Calu3 (cell line): Measurements from ENCODE around the gene IQCM. TPM values are rescaled to one million over a fixed set of nuclear protein-coding genes. Genes with fewer than 3 reads are reported as not detected.

Experiments used
- BruUV-seq: library from RNA; stranded (reverse); fragments of 400-500 nt; replicated peaks from 2 replicates; lab custom pipeline; 2021; lab: Mats Ljungman, UMichigan
- CTCF ChIA-PET: fragments of 300-600 bp; sonication (Branson Sonifier 250); formaldehyde crosslinking; loops from one replicate; lab custom pipeline; 2022; ENCODE audit warnings: antibody characterized with exemption; lab: Charles Lee
- DNase-seq: peaks from one replicate; pipeline ENCODE4 v3.0.0; 2022
- H3K27ac Mint-ChIP-seq: one replicate; pipeline ENCODE4 v1.8.0; 2022; ENCODE audit warnings: mixed read lengths; ENCODE audit not compliant: unreplicated experiment
- H3K27me3 Mint-ChIP-seq: one replicate; pipeline ENCODE4 v1.8.0; 2022; ENCODE audit warnings: mixed read lengths; ENCODE audit not compliant: unreplicated experiment
- H3K36me3 Mint-ChIP-seq: one replicate; pipeline ENCODE4 v1.8.0; 2022; ENCODE audit warnings: mild to moderate bottlenecking, moderate library complexity, mixed read lengths; ENCODE audit not compliant: insufficient read depth, unreplicated experiment
- H3K4me1 Mint-ChIP-seq: one replicate; pipeline ENCODE4 v1.8.0; 2022; ENCODE audit warnings: mild to moderate bottlenecking, low read depth, mixed read lengths; ENCODE audit not compliant: unreplicated experiment
- H3K4me3 Mint-ChIP-seq: one replicate; pipeline ENCODE4 v1.8.0; 2022; ENCODE audit warnings: mild to moderate bottlenecking, low read depth, moderate library complexity, mixed read lengths; ENCODE audit not compliant: unreplicated experiment
- H3K9me3 Mint-ChIP-seq: one replicate; pipeline ENCODE4 v1.8.0; 2022; ENCODE audit warnings: low read depth, mixed read lengths; ENCODE audit not compliant: unreplicated experiment
- intact Hi-C: fragments of 100-400 bp; cut with micrococcal nuclease; formaldehyde crosslinking; loops from one replicate; pipeline ENCODE4 v1.10.0; 2022; ENCODE audit not compliant: unreplicated experiment
- total RNA-seq: library from RNA; stranded (reverse); gene quantifications from 2 replicates; pipeline ENCODE4 v1.2.3, GENCODE V29; 2022
- TF ChIP-seq, protein P1 (sequence below): fragments of 200-600 bp; IDR thresholded peaks from one replicate; pipeline ENCODE4 v1.8.0; 2022; ENCODE audit warnings: antibody characterized with exemption; ENCODE audit not compliant: unreplicated experiment

The IQCM gene
- total RNA-seq, 1 experiment from 2014 or later: not detected

DNA sequence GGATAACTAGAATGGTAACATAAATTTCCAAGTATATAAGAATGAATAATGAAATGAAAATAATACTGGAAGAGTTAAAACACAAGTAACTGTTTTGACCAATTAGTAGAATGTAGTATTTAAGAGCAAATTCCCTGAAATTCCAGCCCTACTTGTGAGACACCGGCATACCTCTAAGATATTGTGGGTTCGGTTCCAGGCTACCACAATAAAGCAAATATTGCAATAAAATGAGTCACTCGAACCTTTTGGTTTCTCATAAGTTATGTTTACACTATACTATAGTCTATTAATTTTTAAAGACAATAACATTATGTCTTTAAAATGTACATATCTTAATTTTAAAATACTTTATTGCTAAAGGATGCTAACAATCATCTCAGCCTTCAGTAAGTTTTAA lies 15.2 kb upstream of the IQCM start:
- Mint-ChIP-seq H3K4me1 (peaks cover 27% of the 10 kb centered on the region), H3K27ac (no peak overlapping the region), H3K27me3 (no peaks in the 10 kb centered on the region), H3K4me3 (no peak overlapping the region), H3K36me3 (peaks cover 4% of the 10 kb centered on the region), H3K9me3 (peaks cover 3% of the 10 kb centered on the region)
- TF ChIP-seq, protein P1, sequence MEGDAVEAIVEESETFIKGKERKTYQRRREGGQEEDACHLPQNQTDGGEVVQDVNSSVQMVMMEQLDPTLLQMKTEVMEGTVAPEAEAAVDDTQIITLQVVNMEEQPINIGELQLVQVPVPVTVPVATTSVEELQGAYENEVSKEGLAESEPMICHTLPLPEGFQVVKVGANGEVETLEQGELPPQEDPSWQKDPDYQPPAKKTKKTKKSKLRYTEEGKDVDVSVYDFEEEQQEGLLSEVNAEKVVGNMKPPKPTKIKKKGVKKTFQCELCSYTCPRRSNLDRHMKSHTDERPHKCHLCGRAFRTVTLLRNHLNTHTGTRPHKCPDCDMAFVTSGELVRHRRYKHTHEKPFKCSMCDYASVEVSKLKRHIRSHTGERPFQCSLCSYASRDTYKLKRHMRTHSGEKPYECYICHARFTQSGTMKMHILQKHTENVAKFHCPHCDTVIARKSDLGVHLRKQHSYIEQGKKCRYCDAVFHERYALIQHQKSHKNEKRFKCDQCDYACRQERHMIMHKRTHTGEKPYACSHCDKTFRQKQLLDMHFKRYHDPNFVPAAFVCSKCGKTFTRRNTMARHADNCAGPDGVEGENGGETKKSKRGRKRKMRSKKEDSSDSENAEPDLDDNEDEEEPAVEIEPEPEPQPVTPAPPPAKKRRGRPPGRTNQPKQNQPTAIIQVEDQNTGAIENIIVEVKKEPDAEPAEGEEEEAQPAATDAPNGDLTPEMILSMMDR: no peak
- intact Hi-C loops: no loop called here
- no TSS peak for BruUV-seq
- no peak for DNase-seq
- CTCF ChIA-PET: no interaction called here

DNA sequence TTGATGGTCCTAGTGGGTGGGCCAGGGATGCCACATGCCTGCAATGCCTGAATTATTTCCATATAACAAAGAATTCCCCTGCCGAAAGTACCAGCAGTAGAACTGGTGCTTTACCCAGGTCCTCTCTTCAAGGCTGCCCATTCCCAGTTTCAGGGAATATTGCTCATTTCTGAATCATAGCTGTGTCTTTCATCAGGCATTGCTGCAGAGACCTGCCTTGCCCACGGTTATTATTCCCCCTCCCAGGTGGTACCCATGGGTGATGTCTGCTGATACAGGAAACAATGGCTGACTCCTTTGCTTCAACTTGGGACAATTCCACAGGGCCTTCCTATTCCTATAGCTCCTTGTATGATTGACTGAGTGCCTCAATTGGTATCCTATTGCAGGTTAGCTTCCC lies 9.7 kb upstream of the IQCM start:
- H3K36me3 Mint-ChIP-seq: no peaks in the 10 kb centered on the region

DNA sequence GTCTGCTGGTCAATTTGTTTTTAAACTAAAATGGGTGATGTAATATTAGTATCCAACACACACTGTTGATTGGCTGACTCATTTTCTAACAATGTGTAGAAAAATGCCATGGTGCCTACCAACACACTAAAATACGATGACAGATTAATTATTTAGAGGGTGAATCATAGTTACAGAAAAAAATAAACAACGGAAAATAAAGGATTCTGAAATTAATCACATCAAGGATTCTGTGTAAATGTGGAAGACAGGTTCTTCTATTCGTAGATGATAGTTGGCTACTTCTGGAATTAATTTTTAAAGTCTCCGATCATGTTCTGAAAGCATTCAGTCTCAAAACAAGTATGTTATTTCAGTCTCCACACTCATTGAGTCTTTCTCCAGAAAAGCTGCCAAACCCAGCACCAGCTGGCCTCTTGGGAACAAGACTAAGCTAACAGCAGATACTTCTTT lies 8.2 kb upstream of the IQCM start:
- TF ChIP-seq, protein P1: no peak
- BruUV-seq: no TSS peak
- CTCF ChIA-PET: no interaction called here
- H3K27ac Mint-ChIP-seq: peak overlapping the region; percentile 83
- DNase-seq: no peak
- H3K9me3 Mint-ChIP-seq: no peaks in the 10 kb centered on the region
- no peak overlapping the region for H3K4me3 Mint-ChIP-seq
- no peaks in the 10 kb centered on the region for H3K27me3 Mint-ChIP-seq
- intact Hi-C loops: loop anchor here (10.0 kb wide), 1 partner anchor 61 kb away; no protein-coding TSS in a partner anchor
- no peaks in the 10 kb centered on the region for H3K36me3 Mint-ChIP-seq
- H3K4me1 Mint-ChIP-seq: peaks cover 26% of the 10 kb centered on the region

More for the DNA sequence above, 9.7 kb upstream of the IQCM start:
- intact Hi-C loops: loop anchor here (10.0 kb wide), 1 partner anchor 59 kb away; no protein-coding TSS in a partner anchor
- H3K4me1 Mint-ChIP-seq: peaks cover 26% of the 10 kb centered on the region
- TF ChIP-seq, protein P1: no peak
- H3K27ac Mint-ChIP-seq: peak overlapping the region; percentile 7
- no peaks in the 10 kb centered on the region for H3K9me3 Mint-ChIP-seq
- CTCF ChIA-PET: no interaction called here
- no peaks in the 10 kb centered on the region for H3K27me3 Mint-ChIP-seq
- H3K4me3 Mint-ChIP-seq: no peak overlapping the region
- DNase-seq: no peak
- no TSS peak for BruUV-seq

DNA sequence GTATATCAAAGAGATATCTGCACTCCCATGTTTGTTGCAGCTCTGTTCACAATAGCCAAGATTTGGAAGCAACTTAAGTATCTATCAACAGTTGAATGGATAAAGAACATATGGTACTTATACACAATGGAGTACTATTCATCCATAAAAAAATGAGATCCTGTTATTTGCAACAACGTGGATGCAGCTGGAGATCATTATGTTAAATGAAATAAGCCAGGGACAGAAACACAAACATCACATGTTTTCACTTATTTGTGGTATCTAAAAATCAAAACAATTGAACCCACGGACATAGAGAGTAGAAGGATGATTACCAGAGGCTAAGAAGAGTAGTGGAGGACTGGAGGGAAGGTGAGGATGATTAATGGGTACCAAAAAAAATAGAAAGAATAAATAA lies 14.2 kb downstream of the IQCM start:
- H3K4me1 Mint-ChIP-seq: no peaks in the 10 kb centered on the region
- H3K27ac Mint-ChIP-seq: no peak overlapping the region
- H3K36me3 Mint-ChIP-seq: no peaks in the 10 kb centered on the region
- no peak overlapping the region for H3K4me3 Mint-ChIP-seq
- intact Hi-C loops: no loop called here
- TF ChIP-seq, protein P1: no peak
- BruUV-seq: no TSS peak
- CTCF ChIA-PET: no interaction called here
- no peaks in the 10 kb centered on the region for H3K9me3 Mint-ChIP-seq
- DNase-seq: no peak
- no peaks in the 10 kb centered on the region for H3K27me3 Mint-ChIP-seq
